ENCODE data around the gene VAC14.

- TF ChIP-seq YY1 (IDR thresholded peaks at IDR 0.05; ENCODE audit: insufficient read depth, insufficient read length) (no peak), ZNF274 (IDR thresholded peaks at IDR 0.05; ENCODE audit: low read depth, low read length) (no peak)
Observed at GRCh38 chr16:70805787-70806186, 4.8 kb upstream of the VAC14 start.
